Upper lobe of left lung (tissue), 6 donors: ENCODE measurements around the gene CFAP73. TPM values are rescaled to one million over a fixed set of nuclear protein-coding genes. Genes with fewer than 3 reads are reported as not detected.
"Not testable (repeated sequence)": the region's sequence is repeated elsewhere in the genome, so short reads cannot be mapped to it uniquely, and the experiment has no call there.

Experiments
- ATAC-seq, 2 donors: fragments of 200-7000 bp; cut with Tn5 transposase; one replicate each; pipeline ENCODE4 v1.9.1; 2022; ENCODE audit warnings: mild to moderate bottlenecking in 2 of 2, moderate library complexity in 2 of 2; ENCODE audit not compliant: low FRiP score in 2 of 2
- DNase-seq, 2 donors: peaks; one replicate each; pipeline ENCODE4 v3.0.0-alpha.2; 2019 to 2020
- H3K27ac ChIP-seq, 4 donors: fragments of 200-600 bp; sonication (generic); one replicate each; pipeline ENCODE4 v1.5.1; 2016 to 2019
- H3K27me3 ChIP-seq, 4 donors: fragments of 200-600 bp; sonication (generic); one replicate each; pipeline ENCODE4 v1.5.1; 2017 to 2019
- H3K36me3 ChIP-seq, 4 donors: fragments of 200-600 bp; sonication (generic); one replicate each; pipeline ENCODE4 v1.5.1; 2016 to 2019
- H3K4me1 ChIP-seq, 4 donors: fragments of 200-600 bp; sonication (generic); one replicate each; pipeline ENCODE4 v1.5.1; 2018 to 2019
- H3K4me3 ChIP-seq, 4 donors: fragments of 200-600 bp; sonication (generic); one replicate each; pipeline ENCODE4 v1.5.1; 2017 to 2019; ENCODE audit warnings: mild to moderate bottlenecking in 2 of 4, moderate library complexity in 1 of 4
- H3K9me3 ChIP-seq, 4 donors: fragments of 200-600 bp; sonication (generic); one replicate each; pipeline ENCODE4 v1.5.1; 2018 to 2019
- CTCF ChIP-seq, 6 experiments: fragments of 450-650 bp in 4 of 6; fragments of 200-600 bp in 2 of 6; sonication (generic) in 2 of 6; IDR thresholded peaks; one replicate each; pipeline ENCODE4 v1.5.1; 2016 to 2019; ENCODE audit warnings: antibody characterized with exemption in 6 of 6
- EP300 ChIP-seq, 4 donors: sonication (generic); formaldehyde crosslinking; IDR thresholded peaks; one replicate each; pipeline ENCODE4 v1.5.1; 2017; ENCODE audit warnings: antibody characterized with exemption in 4 of 4, control low read depth in 2 of 4
- POLR2A ChIP-seq, 4 donors: fragments of 450-650 bp; IDR thresholded peaks; one replicate each; pipeline ENCODE4 v1.5.1; 2016 to 2017; ENCODE audit warnings: antibody characterized with exemption in 4 of 4, mild to moderate bottlenecking in 2 of 4
- POLR2AphosphoS5 ChIP-seq, 2 donors: sonication (generic); formaldehyde crosslinking; IDR thresholded peaks; one replicate each; pipeline ENCODE4 v1.5.1; 2017; ENCODE audit warnings: antibody characterized with exemption in 2 of 2
- WGBS, 2 donors: methylation state at CpG; one replicate each; pipeline ENCODE4 v1.1.5; 2017 to 2018; 5-methylcytosine and 5-hydroxymethylcytosine counted together
- total RNA-seq, 6 donors: library from RNA; depleted of rRNA in 4 of 6; stranded (reverse); fragments of >200 nt in 4 of 6; gene quantifications; one replicate each; pipeline versions ENCODE4 v1.1.0 to v1.2.1, GENCODE V29; 2016 to 2021
- donor health status: DM: no; HTN: no; CAD: no; lungs with moderate emphysema.
- donor health status: DM: no; HTN: yes; CAD: no; lungs with severe emphysema.

Gene CFAP73
- total RNA-seq, 6 donors from 2014 or later: 0.97 to 34.1 (median 15.4) TPM

- 64 to 65% methylated on average over 2 to 4 of the region's 4 CpGs for WGBS, 2 donors
- Histone ChIP-seq H3K9me3 (no peaks in the 10 kb centered on the region), H3K36me3 (no peaks in the 10 kb centered on the region), H3K4me1 (peaks cover under 1 to 14% (median 7%) of the 10 kb centered on the region in 4 donors), H3K27ac (no peak overlapping the region), H3K4me3 (no peak overlapping the region), H3K27me3 (no peaks in the 10 kb centered on the region)
- TF ChIP-seq POLR2A (IDR thresholded peaks at IDR 0.05): no peak
- TF ChIP-seq CTCF (IDR thresholded peaks at IDR 0.05): no peak
- no peak for TF ChIP-seq POLR2AphosphoS5 (IDR thresholded peaks at IDR 0.05)
- ATAC-seq: no peak
- DNase-seq: no peak
Measured at GRCh38 chr12:113202300-113203075, 53.0 kb downstream of the CFAP73 start.

GRCh38 chr12:113203852-113204760 lies 54.6 kb downstream of the CFAP73 start:
- DNase-seq: no peak
- Histone ChIP-seq H3K4me3 (no peak overlapping the region), H3K27ac (peak overlapping the region in 2 of 4 donors; percentile 19 to 30), H3K36me3 (no peaks in the 10 kb centered on the region), H3K9me3 (no peaks in the 10 kb centered on the region), H3K27me3 (no peaks in the 10 kb centered on the region), H3K4me1 (peaks cover 11 to 28% (median 18%) of the 10 kb centered on the region in 4 donors)
- ATAC-seq: no peak
- no peak for TF ChIP-seq EP300 (IDR thresholded peaks at IDR 0.05)
- no peak for TF ChIP-seq CTCF (IDR thresholded peaks at IDR 0.05)
- no peak for TF ChIP-seq POLR2A (IDR thresholded peaks at IDR 0.05)
- TF ChIP-seq POLR2AphosphoS5 (IDR thresholded peaks at IDR 0.05): no peak
- 83 to 87% methylated on average over 8 of the region's 8 CpGs for WGBS, 2 donors

- H3K27ac ChIP-seq: peak overlapping the region in 1 of 4 donors; percentile 19
- TF ChIP-seq POLR2AphosphoS5 (IDR thresholded peaks at IDR 0.05): no peak
- H3K9me3 ChIP-seq: no peaks in the 10 kb centered on the region
- no peaks in the 10 kb centered on the region for H3K27me3 ChIP-seq
- peaks cover 17 to 34% (median 24%) of the 10 kb centered on the region in 4 donors for H3K4me1 ChIP-seq
- DNase-seq: no peak
- WGBS, 2 donors: 85 to 93% methylated on average over 3 of the region's 3 CpGs
- H3K4me3 ChIP-seq: no peak overlapping the region
- H3K36me3 ChIP-seq: no peaks in the 10 kb centered on the region
- ATAC-seq: no peak
Measured at GRCh38 chr12:113204804-113205203, 55.3 kb downstream of the CFAP73 start.

- not testable (repeated sequence) for DNase-seq, H3K9me3 ChIP-seq, ATAC-seq, H3K27ac ChIP-seq, H3K36me3 ChIP-seq, H3K27me3 ChIP-seq, H3K4me3 ChIP-seq
- WGBS, 2 donors: 98 to 99% methylated on average over 5 of the region's 5 CpGs
- peaks cover 17 to 29% (median 23%) of the 10 kb centered on the region in 4 donors for H3K4me1 ChIP-seq
Measured at GRCh38 chr12:113206802-113207201, 57.3 kb downstream of the CFAP73 start.

GRCh38 chr12:113207613-113208040 lies 58.1 kb downstream of the CFAP73 start:
- Histone ChIP-seq H3K9me3 (no peaks in the 10 kb centered on the region), H3K4me1 (peaks cover 17 to 29% (median 23%) of the 10 kb centered on the region in 4 donors), H3K27me3 (no peaks in the 10 kb centered on the region), H3K27ac (peak overlapping the region in 1 of 4 donors; percentile 70), H3K36me3 (no peaks in the 10 kb centered on the region), H3K4me3 (no peak overlapping the region)
- DNase-seq (no peak), ATAC-seq (peak in 1 of 2 donors; percentile 47)
- WGBS, 2 donors: 57 to 61% methylated on average over 6 of the region's 6 CpGs
- TF ChIP-seq EP300 (IDR thresholded peaks at IDR 0.05) (no peak), CTCF (IDR thresholded peaks at IDR 0.05) (no peak), POLR2A (IDR thresholded peaks at IDR 0.05) (no peak), POLR2AphosphoS5 (IDR thresholded peaks at IDR 0.05) (no peak)
